ENCODE results near the gene KRT76.

The KRT76 gene

DNA sequence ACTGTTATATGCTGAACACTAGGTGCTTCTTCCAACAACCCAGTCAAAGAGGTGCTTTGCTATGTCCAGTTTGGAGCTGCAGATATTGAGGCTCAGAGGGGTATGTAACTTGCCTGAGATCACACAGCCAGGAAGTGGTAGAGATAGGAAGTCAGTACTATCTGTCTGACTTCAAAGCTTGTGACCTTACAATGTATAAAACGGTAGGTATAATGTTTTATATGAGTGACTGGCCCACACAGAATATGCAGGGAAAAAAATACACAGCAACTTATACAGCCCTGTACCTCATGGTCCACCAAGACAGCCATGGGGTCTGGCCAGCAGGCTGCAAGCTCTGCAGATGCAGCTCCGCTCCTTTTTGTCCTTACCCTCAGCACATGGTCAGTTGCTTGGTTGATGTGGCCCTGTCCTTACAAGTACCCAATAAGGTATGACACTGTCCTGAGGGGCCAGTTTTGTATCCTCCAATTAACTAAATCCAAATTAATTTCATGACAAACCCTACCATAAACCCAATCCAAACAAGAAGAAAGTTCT lies 40.6 kb upstream of the KRT76 start:
- DNase-seq (ENCODE audit: extremely low spot score): no peak
- TF ChIP-seq, protein P1, sequence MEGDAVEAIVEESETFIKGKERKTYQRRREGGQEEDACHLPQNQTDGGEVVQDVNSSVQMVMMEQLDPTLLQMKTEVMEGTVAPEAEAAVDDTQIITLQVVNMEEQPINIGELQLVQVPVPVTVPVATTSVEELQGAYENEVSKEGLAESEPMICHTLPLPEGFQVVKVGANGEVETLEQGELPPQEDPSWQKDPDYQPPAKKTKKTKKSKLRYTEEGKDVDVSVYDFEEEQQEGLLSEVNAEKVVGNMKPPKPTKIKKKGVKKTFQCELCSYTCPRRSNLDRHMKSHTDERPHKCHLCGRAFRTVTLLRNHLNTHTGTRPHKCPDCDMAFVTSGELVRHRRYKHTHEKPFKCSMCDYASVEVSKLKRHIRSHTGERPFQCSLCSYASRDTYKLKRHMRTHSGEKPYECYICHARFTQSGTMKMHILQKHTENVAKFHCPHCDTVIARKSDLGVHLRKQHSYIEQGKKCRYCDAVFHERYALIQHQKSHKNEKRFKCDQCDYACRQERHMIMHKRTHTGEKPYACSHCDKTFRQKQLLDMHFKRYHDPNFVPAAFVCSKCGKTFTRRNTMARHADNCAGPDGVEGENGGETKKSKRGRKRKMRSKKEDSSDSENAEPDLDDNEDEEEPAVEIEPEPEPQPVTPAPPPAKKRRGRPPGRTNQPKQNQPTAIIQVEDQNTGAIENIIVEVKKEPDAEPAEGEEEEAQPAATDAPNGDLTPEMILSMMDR (IDR thresholded peaks at IDR 0.05; ENCODE audit: control extremely low read depth, extremely low read depth, low read depth, missing control alignments): no peak
- POLR2A ChIA-PET: no interaction called here
- CTCF ChIA-PET: interaction anchor here (0.6 kb wide), 1 partner anchor 306 kb away, joined by 3 read pairs; no protein-coding TSS in a partner anchor

DNA sequence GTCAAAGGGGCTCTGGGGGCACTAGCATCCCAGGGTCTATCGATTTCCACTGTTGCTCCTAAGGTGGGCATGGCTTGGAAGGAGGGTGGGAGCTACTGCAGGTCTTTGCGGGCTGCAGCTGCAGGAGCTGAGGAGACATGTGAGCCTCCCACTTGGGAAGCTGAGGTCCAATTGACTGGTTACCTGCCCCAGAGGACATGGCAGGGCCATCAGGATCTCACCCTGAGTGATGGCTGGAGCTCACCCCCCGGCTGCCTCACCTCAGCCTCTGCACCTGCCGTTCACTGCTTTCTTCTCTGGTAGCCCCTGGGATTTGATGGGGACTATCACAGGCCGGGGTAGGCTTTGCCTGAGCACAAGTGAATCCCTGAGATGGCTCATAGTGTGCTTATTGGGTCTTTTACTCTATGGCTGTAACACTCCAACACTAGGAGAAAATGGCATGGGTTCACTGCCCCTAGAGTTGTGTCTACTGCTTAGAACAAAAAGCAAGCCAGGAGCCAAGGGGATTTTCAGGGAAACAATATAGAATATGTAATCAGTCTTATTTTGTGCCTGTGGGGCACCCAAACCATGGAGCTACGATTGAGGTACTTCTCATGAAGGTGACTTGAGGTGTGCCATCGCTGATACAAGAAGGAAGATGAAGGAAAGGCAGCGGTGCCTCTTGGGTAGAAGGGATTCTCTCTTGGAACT lies 40.0 kb upstream of the KRT76 start:
- ChIA-PET CTCF (interaction anchor here (0.6 kb wide), 1 partner anchor 305 kb away, joined by 3 read pairs; no protein-coding TSS in a partner anchor), POLR2A (no interaction called here)
- TF ChIP-seq, protein P1 (IDR thresholded peaks at IDR 0.05; ENCODE audit: control extremely low read depth, extremely low read depth, low read depth, missing control alignments): no peak
- DNase-seq (ENCODE audit: extremely low spot score): no peak

DNA sequence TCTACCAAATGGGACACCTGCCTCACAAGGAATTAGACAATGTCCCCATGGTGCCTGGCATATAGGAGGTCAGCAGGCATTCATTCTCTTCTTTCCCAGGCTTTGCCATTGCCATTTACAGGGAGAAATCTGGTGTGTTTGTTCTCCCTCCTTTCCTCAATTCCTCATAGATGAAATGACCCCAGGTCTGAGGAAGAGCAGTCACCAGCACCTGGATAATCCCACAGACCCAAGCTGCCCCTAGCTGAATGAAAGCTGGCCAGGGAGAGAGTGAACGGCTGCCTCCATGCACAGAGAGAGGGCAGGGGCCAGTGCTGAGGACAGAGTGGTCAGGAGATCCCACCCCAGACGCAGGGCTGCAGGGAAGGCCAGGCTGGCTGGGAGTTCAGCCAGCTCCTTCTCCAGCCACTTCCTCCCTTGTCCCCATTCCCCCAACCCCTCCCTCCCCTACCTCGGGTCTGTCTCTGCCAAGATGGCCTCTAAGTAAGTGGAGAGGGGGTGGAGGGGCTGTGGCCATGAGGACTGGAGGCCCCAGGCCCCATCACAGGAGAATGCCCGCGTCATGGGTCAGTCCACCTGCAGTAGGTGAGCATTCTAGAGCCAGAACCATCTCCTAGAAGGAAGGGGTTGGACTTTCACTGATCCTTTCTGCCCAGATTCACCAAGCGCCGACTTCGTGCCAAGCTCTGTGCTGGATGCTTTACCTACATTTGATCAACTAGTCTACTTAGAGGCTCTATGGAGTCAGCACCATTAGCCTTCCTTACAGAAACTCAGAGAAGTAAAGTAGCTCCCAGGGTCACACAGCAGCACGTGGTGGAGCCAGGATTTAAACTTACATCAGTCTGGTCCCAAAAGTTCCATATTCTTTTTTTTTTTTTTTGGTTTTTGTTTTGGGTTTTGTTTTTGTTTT lies 38.8 kb upstream of the KRT76 start:
- POLR2A ChIA-PET: no interaction called here
- TF ChIP-seq, protein P1 (IDR thresholded peaks at IDR 0.05; ENCODE audit: control extremely low read depth, extremely low read depth, low read depth, missing control alignments): no peak
- DNase-seq (ENCODE audit: extremely low spot score): no peak
- CTCF ChIA-PET: no interaction called here

DNA sequence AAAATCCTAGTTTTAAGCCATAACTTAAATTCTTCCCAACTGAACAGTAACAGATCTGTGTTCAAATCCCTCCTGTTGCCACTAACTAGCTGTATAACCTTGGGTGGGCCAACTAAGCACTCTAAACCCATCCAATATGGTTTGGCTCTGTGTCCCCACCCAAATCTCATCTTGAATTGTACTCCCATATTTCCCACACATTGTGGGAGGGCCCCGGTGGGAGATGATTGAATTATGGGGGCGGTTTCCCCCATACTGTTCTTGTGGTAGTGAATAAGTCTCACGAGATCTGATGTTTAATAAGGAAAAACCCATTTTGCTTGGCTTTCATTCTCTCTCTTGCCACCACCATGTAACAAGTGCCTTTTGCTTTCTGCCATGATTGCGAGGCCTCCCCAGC lies 38.0 kb upstream of the KRT76 start:
- ChIA-PET POLR2A (no interaction called here), CTCF (no interaction called here)
- TF ChIP-seq, protein P1 (IDR thresholded peaks at IDR 0.05; ENCODE audit: control extremely low read depth, extremely low read depth, low read depth, missing control alignments): no peak
- DNase-seq (ENCODE audit: extremely low spot score): no peak

DNA sequence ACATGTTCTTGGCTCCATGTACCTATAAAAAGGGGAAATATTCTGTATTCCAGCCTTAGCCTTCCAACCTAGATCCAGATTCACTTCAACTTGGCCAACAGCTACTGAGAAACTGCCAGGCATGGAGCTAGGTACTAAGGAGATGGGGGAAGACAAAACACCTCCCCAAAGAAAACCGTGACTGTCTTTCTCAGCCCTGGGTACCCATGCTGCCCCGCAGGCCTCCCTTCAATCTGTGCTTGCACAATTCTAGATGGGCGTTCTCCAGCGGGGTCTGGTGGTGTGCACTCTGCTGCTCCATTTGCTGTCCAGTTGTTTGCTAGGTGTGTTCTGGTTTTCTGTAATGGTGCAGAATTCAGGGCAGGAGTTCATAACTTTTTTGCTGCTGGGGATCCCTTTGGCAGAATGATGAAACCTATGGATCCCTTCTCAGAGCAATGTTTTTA lies 37.6 kb upstream of the KRT76 start:
- POLR2A ChIA-PET: no interaction called here
- no peak for DNase-seq (ENCODE audit: extremely low spot score)
- CTCF ChIA-PET: interaction anchor here (1.4 kb wide), 1 partner anchor 166 kb away, joined by 3 read pairs; no protein-coding TSS in a partner anchor
- TF ChIP-seq, protein P1 (IDR thresholded peaks at IDR 0.05; ENCODE audit: control extremely low read depth, extremely low read depth, low read depth, missing control alignments): no peak
